ENCODE measurements around the gene SELENOV.
A peak's percentile ranks its signal among the peaks of the same experiment; 100 is the strongest.

SELENOV gene

DNA sequence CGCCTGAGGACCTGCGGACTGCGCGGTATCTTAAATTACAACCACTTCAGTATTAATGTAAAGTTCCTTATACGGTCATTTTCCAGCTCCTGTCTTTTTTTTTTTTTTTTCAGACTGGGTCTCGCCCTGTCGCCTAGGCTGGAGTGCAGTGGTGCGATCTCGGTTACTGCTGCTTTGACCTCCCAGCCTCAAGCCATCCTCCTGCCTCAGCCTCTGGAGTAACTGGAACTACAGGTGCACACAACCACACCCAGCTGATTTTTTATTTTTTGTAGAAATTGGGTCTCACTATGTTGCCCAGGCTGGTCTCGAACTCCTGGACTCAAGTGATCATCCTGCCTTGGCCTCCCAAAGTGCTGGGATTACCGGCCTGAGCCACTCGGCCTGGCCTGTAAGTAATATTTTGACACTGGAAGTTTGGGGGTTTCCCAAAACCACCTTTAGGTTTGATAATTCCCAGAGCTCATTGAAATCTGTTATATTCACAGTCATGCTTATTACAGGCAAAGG lies 18.1 kb downstream of the SELENOV start:
- DNase-seq (ENCODE audit: low read depth): no peak
- H3K4me3 ChIP-seq (ENCODE audit: low read depth, low read length): no peak overlapping the region
- TF ChIP-seq, protein P1, sequence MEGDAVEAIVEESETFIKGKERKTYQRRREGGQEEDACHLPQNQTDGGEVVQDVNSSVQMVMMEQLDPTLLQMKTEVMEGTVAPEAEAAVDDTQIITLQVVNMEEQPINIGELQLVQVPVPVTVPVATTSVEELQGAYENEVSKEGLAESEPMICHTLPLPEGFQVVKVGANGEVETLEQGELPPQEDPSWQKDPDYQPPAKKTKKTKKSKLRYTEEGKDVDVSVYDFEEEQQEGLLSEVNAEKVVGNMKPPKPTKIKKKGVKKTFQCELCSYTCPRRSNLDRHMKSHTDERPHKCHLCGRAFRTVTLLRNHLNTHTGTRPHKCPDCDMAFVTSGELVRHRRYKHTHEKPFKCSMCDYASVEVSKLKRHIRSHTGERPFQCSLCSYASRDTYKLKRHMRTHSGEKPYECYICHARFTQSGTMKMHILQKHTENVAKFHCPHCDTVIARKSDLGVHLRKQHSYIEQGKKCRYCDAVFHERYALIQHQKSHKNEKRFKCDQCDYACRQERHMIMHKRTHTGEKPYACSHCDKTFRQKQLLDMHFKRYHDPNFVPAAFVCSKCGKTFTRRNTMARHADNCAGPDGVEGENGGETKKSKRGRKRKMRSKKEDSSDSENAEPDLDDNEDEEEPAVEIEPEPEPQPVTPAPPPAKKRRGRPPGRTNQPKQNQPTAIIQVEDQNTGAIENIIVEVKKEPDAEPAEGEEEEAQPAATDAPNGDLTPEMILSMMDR (IDR thresholded peaks at IDR 0.05; ENCODE audit: low read depth, low read length, missing control alignments): no peak

DNA sequence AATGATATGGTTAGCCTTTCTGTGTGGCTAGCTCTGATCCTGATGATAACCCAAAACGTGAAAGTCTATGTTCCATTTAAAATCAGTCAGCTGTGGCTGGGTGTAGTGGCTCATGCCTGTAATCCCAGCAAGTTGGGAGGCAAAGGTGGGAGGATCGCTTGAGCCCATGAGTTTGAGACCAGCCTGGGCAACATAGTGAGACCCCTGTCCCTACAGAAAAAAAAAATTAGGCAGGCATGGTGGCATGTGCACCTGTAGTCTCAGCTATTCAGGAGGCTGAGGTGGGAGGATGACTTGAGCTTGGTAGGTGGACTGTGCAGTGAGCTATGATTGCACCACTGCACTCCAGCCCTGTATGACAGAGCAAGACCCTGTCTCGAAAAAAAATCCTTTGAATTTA lies 18.9 kb downstream of the SELENOV start:
- no peak for DNase-seq (ENCODE audit: low read depth)
- H3K4me3 ChIP-seq (ENCODE audit: low read depth, low read length): no peak overlapping the region
- TF ChIP-seq, protein P1 (IDR thresholded peaks at IDR 0.05; ENCODE audit: low read depth, low read length, missing control alignments): no peak

DNA sequence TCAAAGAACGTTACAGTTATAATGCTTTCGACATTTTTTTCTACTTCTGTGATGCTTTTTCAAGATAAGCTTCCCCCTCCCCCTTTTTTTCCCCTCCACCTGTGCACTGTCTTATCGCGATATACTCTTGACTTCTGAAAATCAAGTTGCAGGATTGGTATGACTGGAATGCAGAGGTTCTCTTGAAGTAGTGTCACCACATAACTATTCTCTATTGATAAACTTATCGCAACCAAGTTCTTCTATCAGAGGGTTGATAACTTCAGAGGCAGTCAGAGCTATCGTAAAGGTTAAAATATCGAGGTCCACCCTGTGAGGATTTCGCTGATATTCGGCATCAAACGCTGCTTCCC lies 24.2 kb downstream of the SELENOV start:
- TF ChIP-seq, protein P1 (IDR thresholded peaks at IDR 0.05; ENCODE audit: low read depth, low read length, missing control alignments): no peak
- no peak for DNase-seq (ENCODE audit: low read depth)
- peak overlapping the region; percentile 88 for H3K4me3 ChIP-seq (ENCODE audit: low read depth, low read length)

DNA sequence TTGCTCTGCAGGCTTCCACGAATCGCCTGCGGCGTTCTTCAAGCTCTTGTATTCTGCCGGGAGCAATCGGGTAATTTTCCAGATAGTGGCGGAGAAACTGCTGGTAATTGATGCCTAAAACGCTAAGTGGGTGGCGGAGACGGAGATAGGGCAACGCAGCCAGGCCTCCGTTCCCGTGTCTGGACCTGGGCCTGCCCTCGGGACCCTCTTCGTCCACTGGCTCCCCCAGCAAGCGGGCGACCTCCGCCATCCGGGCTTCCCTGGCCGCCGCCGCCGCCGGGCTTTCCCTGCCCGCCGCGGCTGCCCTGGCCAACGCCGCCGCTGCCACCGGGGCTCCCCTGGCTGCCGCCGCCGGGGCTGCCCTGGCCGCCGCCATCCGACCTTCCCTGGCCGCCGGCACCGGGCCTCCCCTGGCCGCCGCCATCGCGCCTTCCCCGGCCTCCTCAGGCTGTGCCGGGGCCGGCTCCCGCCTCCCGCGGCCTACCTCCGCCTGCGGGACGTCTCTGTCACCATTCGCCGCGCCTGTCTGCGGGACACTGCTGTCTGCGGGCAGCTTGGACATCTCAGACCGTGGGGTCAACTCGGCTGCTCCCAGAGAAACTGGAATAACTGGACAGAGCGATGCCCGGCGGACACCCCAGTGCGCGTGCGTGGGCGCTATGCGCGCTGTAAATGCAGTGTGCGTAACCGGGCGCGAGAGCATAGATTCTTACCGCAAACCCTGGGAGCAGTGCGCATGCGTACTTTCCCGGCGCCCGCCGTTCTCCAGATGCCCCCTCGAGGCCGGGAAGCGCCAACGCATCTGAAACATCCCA lies 24.8 kb downstream of the SELENOV start, which contains the start of gene EID2:
Gene EID2, minus strand, starts transcription at position 644 of the 815 bp plus-strand sequence. Its CDS starts 82 bp downstream, at position 562.
- TF ChIP-seq, protein P1 (IDR thresholded peaks at IDR 0.05; ENCODE audit: low read depth, low read length, missing control alignments): peak; percentile 82
- H3K4me3 ChIP-seq (ENCODE audit: low read depth, low read length): peak within 1 kb of the TSS; percentile 88

DNA sequence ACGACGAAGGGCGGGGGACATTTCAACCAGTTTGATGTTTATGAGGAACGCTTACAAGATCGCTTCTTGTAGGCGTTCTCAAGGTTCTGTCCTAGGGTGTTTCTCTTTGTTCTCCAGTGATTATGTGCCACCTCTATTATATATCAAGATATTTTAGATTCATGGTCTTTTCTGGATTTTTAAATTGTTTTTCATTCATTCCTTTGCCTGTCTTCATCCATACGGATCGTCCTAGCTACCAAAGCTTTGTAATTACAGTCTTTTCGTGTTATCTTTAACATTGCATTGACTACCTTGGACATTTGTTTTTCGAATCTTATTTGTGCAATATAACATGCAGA lies 25.4 kb downstream of the SELENOV start:
- no peak overlapping the region; the same call in 1 of the 2 replicates for H3K4me3 ChIP-seq (ENCODE audit: low read depth, low read length)
- DNase-seq (ENCODE audit: low read depth): no peak
- TF ChIP-seq, protein P1 (IDR thresholded peaks at IDR 0.05; ENCODE audit: low read depth, low read length, missing control alignments): no peak

More for the DNA sequence above, 24.8 kb downstream of the SELENOV start, which contains the start of gene EID2:
- peak; percentile 82 for DNase-seq (ENCODE audit: low read depth)

DNA sequence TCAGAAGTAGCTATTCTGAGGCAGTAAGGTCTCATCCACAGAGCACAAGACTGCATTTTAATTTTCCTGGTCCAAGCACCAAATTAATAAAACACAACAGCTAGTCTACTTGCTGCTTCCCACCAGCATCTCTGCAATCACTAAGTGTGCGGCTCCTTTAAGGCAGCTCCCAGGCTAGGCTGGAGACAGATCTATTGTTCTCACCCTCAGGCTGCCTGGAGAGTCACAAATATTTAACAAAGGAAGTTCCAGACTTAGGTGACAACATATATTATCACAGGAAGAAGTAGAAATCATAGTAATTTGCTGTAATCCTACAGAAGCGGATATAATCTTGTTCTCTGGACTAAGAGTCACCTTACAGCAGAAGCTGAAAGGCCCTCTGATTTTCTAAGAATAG lies 27.3 kb downstream of the SELENOV start:
- no peak for DNase-seq (ENCODE audit: low read depth)
- no peak overlapping the region for H3K4me3 ChIP-seq (ENCODE audit: low read depth, low read length)
- TF ChIP-seq, protein P1 (IDR thresholded peaks at IDR 0.05; ENCODE audit: low read depth, low read length, missing control alignments): no peak

DNA sequence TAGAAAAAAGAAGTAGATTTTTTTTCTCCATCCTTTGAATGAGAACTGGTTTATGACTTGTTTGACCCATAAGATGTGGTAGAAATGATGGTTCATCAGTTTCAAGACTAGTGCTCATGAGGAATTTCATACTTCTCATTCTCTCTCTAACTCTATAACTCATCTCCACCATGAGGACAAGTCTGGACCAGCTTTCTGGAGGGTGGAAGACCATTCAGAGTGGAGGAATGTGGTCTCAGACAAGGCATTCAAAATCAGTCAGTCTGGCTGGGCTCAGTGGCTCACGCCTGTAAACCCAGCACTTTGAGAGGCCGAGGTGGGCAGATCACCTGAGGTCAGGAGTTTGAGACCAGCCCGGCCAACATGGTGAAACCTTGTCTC lies 28.5 kb downstream of the SELENOV start:
- TF ChIP-seq, protein P1 (IDR thresholded peaks at IDR 0.05; ENCODE audit: low read depth, low read length, missing control alignments): no peak
- H3K4me3 ChIP-seq (ENCODE audit: low read depth, low read length): no peak overlapping the region
- no peak for DNase-seq (ENCODE audit: low read depth)
